ENCODE data around the gene CYBC1.
A peak's percentile ranks its signal among the peaks of the same experiment; 100 is the strongest.

The CYBC1 gene

GRCh38 chr17:82440469-82440981, 10.0 kb downstream of the CYBC1 start:
- H3K9me3 ChIP-seq (ENCODE audit: control insufficient read depth, insufficient read depth, low read length) = peaks cover 3% of the 10 kb centered on the region; the same call in 1 of the 2 replicates
- H3K4me3 ChIP-seq (ENCODE audit: low read length) = no peak overlapping the region
- peaks cover 22% of the 10 kb centered on the region for H3K4me1 ChIP-seq (ENCODE audit: control insufficient read depth, low read length)
- no peak for TF ChIP-seq CTCF (IDR thresholded peaks at IDR 0.05; ENCODE audit: low read depth, low read length, poor library complexity, severe bottlenecking)
- no peak for TF ChIP-seq EZH2phosphoT487 (IDR thresholded peaks at IDR 0.05; ENCODE audit: borderline replicate concordance, low read length)
- no peaks in the 10 kb centered on the region for H4K20me1 ChIP-seq (ENCODE audit: control insufficient read depth, insufficient read depth, low read depth, low read length)
- H3F3A ChIP-seq (ENCODE audit: control insufficient read depth, insufficient read depth) = peaks cover 5% of the 10 kb centered on the region; the same call in 1 of the 2 replicates
- no peaks in the 10 kb centered on the region for H3K9me2 ChIP-seq (replicated peaks; ENCODE audit: control insufficient read depth, low read length)
- H3K27ac ChIP-seq (ENCODE audit: low read depth, low read length) = peak overlapping the region; percentile 10; the same call in 1 of the 2 replicates
- H3K79me2 ChIP-seq (ENCODE audit: control insufficient read depth, low read length) = no peaks in the 10 kb centered on the region
- peaks cover 43% of the 10 kb centered on the region for H3K36me3 ChIP-seq (ENCODE audit: control insufficient read depth, low read length)
- H3K4me2 ChIP-seq (ENCODE audit: low read length) = no peak overlapping the region
- H3K27me3 ChIP-seq (ENCODE audit: control insufficient read depth, low read length) = no peaks in the 10 kb centered on the region

GRCh38 chr17:82439829-82440365, 10.7 kb downstream of the CYBC1 start:
- no peaks in the 10 kb centered on the region for H3K79me2 ChIP-seq (ENCODE audit: control insufficient read depth, low read length)
- H3K27ac ChIP-seq (ENCODE audit: low read depth, low read length) = no peak overlapping the region
- H4K20me1 ChIP-seq (ENCODE audit: control insufficient read depth, insufficient read depth, low read depth, low read length) = no peaks in the 10 kb centered on the region
- no peaks in the 10 kb centered on the region for H3K27me3 ChIP-seq (ENCODE audit: control insufficient read depth, low read length)
- peaks cover 28% of the 10 kb centered on the region for H3K4me1 ChIP-seq (ENCODE audit: control insufficient read depth, low read length)
- no peak for TF ChIP-seq CTCF (IDR thresholded peaks at IDR 0.05; ENCODE audit: low read depth, low read length, poor library complexity, severe bottlenecking)
- peaks cover 5% of the 10 kb centered on the region; the same call in 1 of the 2 replicates for H3F3A ChIP-seq (ENCODE audit: control insufficient read depth, insufficient read depth)
- H3K9me2 ChIP-seq (replicated peaks; ENCODE audit: control insufficient read depth, low read length) = no peaks in the 10 kb centered on the region
- no peak overlapping the region for H3K4me3 ChIP-seq (ENCODE audit: low read length)
- H3K4me2 ChIP-seq (ENCODE audit: low read length) = no peak overlapping the region
- peaks cover 3% of the 10 kb centered on the region; the same call in 1 of the 2 replicates for H3K9me3 ChIP-seq (ENCODE audit: control insufficient read depth, insufficient read depth, low read length)
- H3K36me3 ChIP-seq (ENCODE audit: control insufficient read depth, low read length) = peaks cover 37% of the 10 kb centered on the region

- Histone ChIP-seq H4K20me1 (ENCODE audit: control insufficient read depth, insufficient read depth, low read depth, low read length) (no peaks in the 10 kb centered on the region), H3K4me2 (ENCODE audit: low read length) (no peak overlapping the region), H3K27ac (ENCODE audit: low read depth, low read length) (no peak overlapping the region), H3K4me1 (ENCODE audit: control insufficient read depth, low read length) (peaks cover 34% of the 10 kb centered on the region), H3K27me3 (ENCODE audit: control insufficient read depth, low read length) (no peaks in the 10 kb centered on the region), H3F3A (ENCODE audit: control insufficient read depth, insufficient read depth) (peaks cover 5% of the 10 kb centered on the region; the same call in 1 of the 2 replicates), H3K36me3 (ENCODE audit: control insufficient read depth, low read length) (peaks cover 31% of the 10 kb centered on the region), H3K4me3 (ENCODE audit: low read length) (no peak overlapping the region), H3K79me2 (ENCODE audit: control insufficient read depth, low read length) (no peaks in the 10 kb centered on the region), H3K9me2 (replicated peaks; ENCODE audit: control insufficient read depth, low read length) (no peaks in the 10 kb centered on the region), H3K9me3 (ENCODE audit: control insufficient read depth, insufficient read depth, low read length) (peaks cover 3% of the 10 kb centered on the region; the same call in 1 of the 2 replicates)
- no peak for TF ChIP-seq EZH2phosphoT487 (IDR thresholded peaks at IDR 0.05; ENCODE audit: borderline replicate concordance, low read length)
- no peak for TF ChIP-seq CTCF (IDR thresholded peaks at IDR 0.05; ENCODE audit: low read depth, low read length, poor library complexity, severe bottlenecking)
These were observed 11.2 kb downstream of the CYBC1 start for GRCh38 chr17:82439194-82439828.
